DND-41 (cell line): Measurements from ENCODE around the gene OR6A2.

Experiments used
- CTCF ChIP-seq: IDR thresholded peaks from 2 replicates; pipeline ENCODE4 v1.5.1; 2012; ENCODE audit warnings: borderline replicate concordance, low read length, moderate library complexity, mild to moderate bottlenecking; ENCODE audit not compliant: poor library complexity, severe bottlenecking; ENCODE audit errors: extremely low read depth
- EZH2 ChIP-seq: IDR thresholded peaks from 3 replicates; pipeline ENCODE4 v1.6.1; 2012; ENCODE audit warnings: borderline replicate concordance, low read depth, mild to moderate bottlenecking, moderate library complexity, low read length, inconsistent platforms; ENCODE audit not compliant: severe bottlenecking

GRCh38 chr11:6782720-6783119 lies 16.8 kb downstream of the OR6A2 start, which contains the start of gene OR2AG1:
- TF ChIP-seq CTCF (no peak), EZH2 (no peak)
